GM06990 (cell line): ENCODE data around the gene ANKLE2.
"Not testable (repeated sequence)": the region's sequence is repeated elsewhere in the genome, so short reads cannot be mapped to it uniquely, and the experiment has no call there.

Experiments used
- DNase-seq: peaks from one replicate; pipeline ENCODE4 v3.0.0-alpha.2; 2011; ENCODE audit not compliant: insufficient read length; ENCODE audit errors: extremely low read depth
- H3K27me3 ChIP-seq: replicated peaks from 2 replicates; pipeline ENCODE4 v1.6.0; 2011; ENCODE audit warnings: low read length; ENCODE audit not compliant: control insufficient read depth, insufficient read depth
- H3K36me3 ChIP-seq: 2 replicates; pipeline ENCODE4 v1.5.1; 2011; ENCODE audit warnings: low read length; ENCODE audit not compliant: control insufficient read depth, insufficient read depth
- H3K4me3 ChIP-seq: replicated peaks from 2 replicates; pipeline ENCODE4 v1.5.1; 2011; ENCODE audit warnings: low read depth, mild to moderate bottlenecking, control low read depth, low read length
- CTCF ChIP-seq: IDR thresholded peaks from 2 replicates; pipeline ENCODE4 v1.5.1; 2011; ENCODE audit warnings: low read length, control low read depth, mild to moderate bottlenecking, inconsistent platforms; ENCODE audit not compliant: insufficient read depth, poor library complexity, severe bottlenecking

Gene ANKLE2

DNA sequence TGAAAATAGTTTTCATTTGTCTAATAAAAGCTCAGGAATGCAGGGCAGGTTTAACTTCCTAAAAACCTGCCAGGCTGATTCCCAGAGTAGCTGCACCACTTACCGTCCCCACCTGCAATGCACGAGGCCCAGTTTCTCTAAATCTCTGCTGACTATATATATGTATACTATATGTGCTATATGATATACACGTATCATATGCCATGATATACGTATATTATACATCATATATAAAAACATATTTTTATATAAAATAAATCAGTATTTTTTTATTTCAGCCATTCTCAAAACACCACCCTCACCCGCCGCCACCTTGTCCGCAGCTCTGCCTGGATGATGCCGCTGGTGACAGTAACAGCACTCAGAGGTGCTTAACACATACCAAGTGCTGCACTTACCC, 2.3 kb downstream of the ANKLE2 start:
- H3K36me3 ChIP-seq = peaks cover 8% of the 10 kb centered on the region
- DNase-seq = no peak
- H3K4me3 ChIP-seq = peak overlapping the region; percentile 40; the same call in 1 of the 2 replicates
- no peak for TF ChIP-seq CTCF
- no peaks in the 10 kb centered on the region for H3K27me3 ChIP-seq

GRCh38 chr12:132758825-132759224, 2.8 kb downstream of the ANKLE2 start:
- DNase-seq, H3K27me3 ChIP-seq, H3K4me3 ChIP-seq, H3K36me3 ChIP-seq: not testable (repeated sequence)

- TF ChIP-seq CTCF = no peak
- DNase-seq = no peak
- no peaks in the 10 kb centered on the region for H3K27me3 ChIP-seq
- no peak overlapping the region for H3K4me3 ChIP-seq
- H3K36me3 ChIP-seq = peaks cover 20% of the 10 kb centered on the region
Observed at GRCh38 chr12:132754160-132754932, 7.3 kb downstream of the ANKLE2 start.

GRCh38 chr12:132753670-132754069, 8.0 kb downstream of the ANKLE2 start:
- not testable (repeated sequence) for H3K4me3 ChIP-seq, DNase-seq, H3K27me3 ChIP-seq
- peaks cover 20% of the 10 kb centered on the region for H3K36me3 ChIP-seq

- Histone ChIP-seq H3K36me3 (peaks cover 47% of the 10 kb centered on the region), H3K27me3 (no peaks in the 10 kb centered on the region), H3K4me3 (no peak overlapping the region)
- TF ChIP-seq CTCF = no peak
- no peak for DNase-seq
Observed at GRCh38 chr12:132748319-132748718, 13.3 kb downstream of the ANKLE2 start.

- Histone ChIP-seq H3K4me3 (no peak overlapping the region), H3K36me3 (peaks cover 44% of the 10 kb centered on the region), H3K27me3 (no peaks in the 10 kb centered on the region)
- no peak for DNase-seq
- no peak for TF ChIP-seq CTCF
Observed at GRCh38 chr12:132747896-132748295, 13.7 kb downstream of the ANKLE2 start.

DNA sequence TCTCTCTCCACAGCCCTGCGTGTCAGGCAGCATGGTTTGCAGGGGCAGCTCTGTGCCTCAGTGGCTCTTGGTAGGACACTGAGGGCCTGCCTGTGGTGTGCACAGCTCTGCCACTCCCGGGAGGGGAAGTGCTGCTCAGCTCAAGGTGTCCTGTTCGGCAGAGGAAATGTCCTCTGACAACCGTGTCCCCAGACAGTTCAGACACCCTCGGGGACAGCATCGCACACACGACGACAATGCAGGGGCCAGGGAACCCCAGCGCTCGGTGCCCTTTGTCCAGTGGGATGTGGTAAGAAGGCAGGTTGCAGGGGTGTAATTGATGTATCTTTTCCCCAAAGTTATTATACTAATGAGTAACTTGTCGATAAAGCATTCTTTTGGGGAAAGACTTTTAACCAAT, 14.2 kb downstream of the ANKLE2 start:
- no peak for DNase-seq
- Histone ChIP-seq H3K4me3 (no peak overlapping the region), H3K36me3 (peaks cover 47% of the 10 kb centered on the region), H3K27me3 (no peaks in the 10 kb centered on the region)
- TF ChIP-seq CTCF = no peak
